Loucy (cell line): ENCODE measurements around the gene CDKN2B-AS1.

Source experiments
- H2AFZ ChIP-seq: fragments of 200-600 bp; sonication (generic); 2 replicates; pipeline ENCODE4 v1.6.0; 2016; ENCODE audit warnings: antibody characterized with exemption, mild to moderate bottlenecking, low read length, moderate library complexity
- H3F3A ChIP-seq: fragments of 200-600 bp; 2 replicates; pipeline ENCODE4 v1.6.0; 2016; ENCODE audit warnings: antibody characterized with exemption, low read depth, mild to moderate bottlenecking
- H3K27me3 ChIP-seq: fragments of 200-600 bp; sonication (generic); 2 replicates; pipeline ENCODE4 v1.6.1; 2014; ENCODE audit warnings: low read length, mild to moderate bottlenecking; ENCODE audit not compliant: insufficient read depth, poor library complexity, severe bottlenecking
- H3K36me3 ChIP-seq: fragments of 200-600 bp; sonication (generic); 2 replicates; pipeline ENCODE4 v1.6.1; 2016; ENCODE audit warnings: low read length; ENCODE audit not compliant: insufficient read depth
- H3K4me1 ChIP-seq: fragments of 200-600 bp; sonication (generic); 2 replicates; pipeline ENCODE4 v1.5.1; 2014; ENCODE audit warnings: low read length, mild to moderate bottlenecking; ENCODE audit not compliant: insufficient read depth, poor library complexity, severe bottlenecking
- H3K4me2 ChIP-seq: fragments of 200-600 bp; sonication (generic); 2 replicates; pipeline ENCODE4 v1.6.0; 2014; ENCODE audit warnings: antibody characterized with exemption, low read length, low read depth, mild to moderate bottlenecking; ENCODE audit not compliant: poor library complexity, severe bottlenecking
- H3K4me3 ChIP-seq: fragments of 200-600 bp; sonication (generic); 2 replicates; pipeline ENCODE4 v1.5.1; 2014; ENCODE audit warnings: low read length, mild to moderate bottlenecking, mixed read lengths; ENCODE audit not compliant: poor library complexity, severe bottlenecking
- H3K79me2 ChIP-seq: fragments of 200-600 bp; sonication (generic); 2 replicates; pipeline ENCODE4 v1.6.1; 2014; ENCODE audit warnings: low read length; ENCODE audit not compliant: insufficient read depth
- H3K9ac ChIP-seq: fragments of 200-600 bp; sonication (generic); 2 replicates; pipeline ENCODE4 v1.6.0; 2014; ENCODE audit warnings: mild to moderate bottlenecking, low read depth, low read length, moderate library complexity; ENCODE audit not compliant: poor library complexity, severe bottlenecking
- H3K9me2 ChIP-seq: fragments of 200-600 bp; sonication (generic); replicated peaks from 2 replicates; pipeline ENCODE4 v1.6.1; 2016; ENCODE audit warnings: low read depth, low read length, mixed read lengths
- H3K9me3 ChIP-seq: fragments of 200-600 bp; sonication (generic); 2 replicates; pipeline ENCODE4 v1.6.1; 2014; ENCODE audit warnings: mild to moderate bottlenecking, antibody characterized with exemption, low read length, low read depth; ENCODE audit not compliant: insufficient read depth
- H4K20me1 ChIP-seq: fragments of 200-600 bp; sonication (generic); 2 replicates; pipeline ENCODE4 v1.6.0; 2014; ENCODE audit warnings: antibody characterized with exemption, low read length, mild to moderate bottlenecking; ENCODE audit not compliant: insufficient read depth, poor library complexity, severe bottlenecking
- CTCF ChIP-seq: fragments of 200-600 bp; sonication (generic); conservative IDR thresholded peaks from 2 replicates; pipeline ENCODE4 v1.5.1; 2014; ENCODE audit warnings: mild to moderate bottlenecking, antibody characterized with exemption, low read length
- EZH2phosphoT487 ChIP-seq: fragments of 200-600 bp; IDR thresholded peaks from 2 replicates; pipeline ENCODE4 v1.6.1; 2018; ENCODE audit warnings: antibody characterized with exemption, mild to moderate bottlenecking, moderate library complexity, borderline replicate concordance

Gene CDKN2B-AS1

DNA sequence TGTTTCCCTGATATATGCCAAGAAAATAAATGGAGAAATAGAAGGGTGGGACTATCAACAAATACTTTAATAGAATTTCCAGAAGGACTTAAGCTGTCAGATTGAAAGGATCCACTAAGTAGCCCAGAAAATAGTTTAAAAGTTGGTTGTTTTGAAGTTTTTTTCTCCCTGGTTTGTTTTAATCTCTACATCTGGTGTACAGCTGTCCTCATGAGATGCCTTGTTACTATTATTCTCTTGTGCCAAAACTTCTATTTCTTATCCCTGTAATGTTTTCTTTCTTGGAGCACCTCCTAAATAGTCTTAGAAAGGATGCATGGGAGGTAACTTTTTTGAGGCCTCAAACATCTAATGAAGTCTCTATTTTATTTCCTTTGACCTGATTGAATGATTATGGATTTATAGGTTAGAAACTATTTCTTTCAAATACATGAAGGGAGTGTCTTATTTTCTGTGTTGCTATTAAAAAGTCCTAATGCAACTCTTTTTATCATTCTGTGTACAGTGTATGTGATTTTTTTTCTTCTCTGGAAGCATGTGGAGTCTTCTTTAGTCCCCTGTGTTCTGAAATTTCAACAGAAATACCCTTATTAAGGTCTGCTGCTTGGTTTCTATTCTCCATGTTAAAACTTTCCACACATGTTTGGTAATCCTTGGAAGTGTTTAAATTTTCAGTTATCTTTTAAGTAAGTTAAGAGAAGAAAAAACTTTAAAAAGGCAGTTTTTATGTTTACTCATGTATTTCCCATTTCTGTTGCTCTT lies 154.5 kb downstream of the CDKN2B-AS1 start:
- no peaks in the 10 kb centered on the region for H3K9me2 ChIP-seq
- H3K79me2 ChIP-seq = no peaks in the 10 kb centered on the region
- TF ChIP-seq CTCF (no peak), EZH2phosphoT487 (no peak)
- H3K9me3 ChIP-seq = no peaks in the 10 kb centered on the region
- no peak overlapping the region for H3K9ac ChIP-seq
- no peaks in the 10 kb centered on the region for H3K27me3 ChIP-seq
- no peaks in the 10 kb centered on the region for H4K20me1 ChIP-seq
- no peak overlapping the region for H3K4me3 ChIP-seq
- no peak overlapping the region for H3K4me2 ChIP-seq
- no peaks in the 10 kb centered on the region for H3K36me3 ChIP-seq
- no peaks in the 10 kb centered on the region for H3K4me1 ChIP-seq
- H3F3A ChIP-seq = no peaks in the 10 kb centered on the region
- H2AFZ ChIP-seq = no peak overlapping the region

- no peaks in the 10 kb centered on the region for H3K27me3 ChIP-seq
- no peaks in the 10 kb centered on the region for H3K79me2 ChIP-seq
- no peaks in the 10 kb centered on the region for H4K20me1 ChIP-seq
- no peaks in the 10 kb centered on the region for H3F3A ChIP-seq
- H3K9ac ChIP-seq = no peak overlapping the region
- no peak for TF ChIP-seq CTCF
- TF ChIP-seq EZH2phosphoT487 = no peak
- H3K9me2 ChIP-seq = no peaks in the 10 kb centered on the region
- no peaks in the 10 kb centered on the region for H3K36me3 ChIP-seq
- H2AFZ ChIP-seq = no peak overlapping the region
- no peak overlapping the region for H3K4me3 ChIP-seq
- H3K4me2 ChIP-seq = no peak overlapping the region
- no peaks in the 10 kb centered on the region for H3K9me3 ChIP-seq
- no peaks in the 10 kb centered on the region for H3K4me1 ChIP-seq
These were observed 159.5 kb downstream of the CDKN2B-AS1 start for GRCh38 chr9:22154064-22154463.

DNA sequence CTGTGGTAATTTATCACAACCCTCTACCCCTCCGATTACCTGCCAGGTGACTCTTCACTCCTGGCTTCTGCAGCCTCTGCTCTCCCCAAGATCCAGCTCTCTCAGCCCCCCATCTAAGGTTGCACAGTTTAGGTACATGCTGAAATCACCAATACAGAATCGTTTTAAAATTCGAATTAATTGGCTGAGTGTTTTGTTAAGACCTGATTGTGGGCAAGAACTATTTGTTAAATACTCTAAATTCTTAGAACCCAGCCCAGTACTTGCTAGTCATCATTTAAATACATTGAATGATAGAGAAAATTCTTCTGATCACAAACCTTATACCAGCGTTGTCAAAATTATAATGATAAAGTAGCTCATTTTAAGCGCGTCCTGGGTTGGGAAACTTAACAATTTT lies 162.0 kb downstream of the CDKN2B-AS1 start:
- TF ChIP-seq EZH2phosphoT487 (no peak), CTCF (no peak)
- H3K4me1 ChIP-seq = no peaks in the 10 kb centered on the region
- H3K36me3 ChIP-seq = no peaks in the 10 kb centered on the region

More for the DNA sequence above, 162.0 kb downstream of the CDKN2B-AS1 start:
- no peak overlapping the region for H3K9ac ChIP-seq
- no peaks in the 10 kb centered on the region for H3K9me2 ChIP-seq
- no peak overlapping the region for H3K4me3 ChIP-seq
- H3K79me2 ChIP-seq = no peaks in the 10 kb centered on the region
- H4K20me1 ChIP-seq = no peaks in the 10 kb centered on the region
- no peaks in the 10 kb centered on the region for H3K9me3 ChIP-seq
- H3K27me3 ChIP-seq = no peaks in the 10 kb centered on the region
- no peaks in the 10 kb centered on the region for H3F3A ChIP-seq
- H3K4me2 ChIP-seq = no peak overlapping the region
- H2AFZ ChIP-seq = no peak overlapping the region
